Measurements from ENCODE around the gene ZNF507. TPM values are rescaled to one million over a fixed set of nuclear protein-coding genes. Genes with fewer than 3 reads are reported as not detected.

Gene ZNF507
- total and polyA plus RNA-seq, 9 of the 15 experiments (the other 6 are each of a cell fraction or from before 2014, with no cell fraction given): 2.9 to 25.0 (median 10.4) TPM

GRCh38 chr19:32405431-32406160 lies 60.2 kb downstream of the ZNF507 start, which contains the start of gene DPY19L3 (continued):
- TF ChIP-seq USF2 (CRISPR knock-in tag; IDR thresholded peaks at IDR 0.05) (0 out of 2 replicates have a peak, but pooled peaks have one; percentile 2), U2AF2 (optimal IDR thresholded peaks at IDR 0.05; ENCODE audit: low read depth, low read length) (no peak), PML (IDR thresholded peaks at IDR 0.05; ENCODE audit: low read length) (peak; percentile 80; the same call in 1 of the 2 replicates), NKRF (IDR thresholded peaks at IDR 0.05; ENCODE audit: borderline replicate concordance) (no peak; the same call in 1 of the 2 replicates), ATF1 (CRISPR knock-in tag; IDR thresholded peaks at IDR 0.05) (no peak), ATF1 (tag; IDR thresholded peaks at IDR 0.05) (peak; percentile 54), DNMT1 (IDR thresholded peaks at IDR 0.05) (no peak), NFE2L1 (tag; IDR thresholded peaks at IDR 0.05; ENCODE audit: borderline replicate concordance, low read depth) (no peak), MAZ (CRISPR knock-in tag; conservative IDR thresholded peaks at IDR 0.05 in 1 of 2, IDR thresholded peaks at IDR 0.05 in 1 of 2) (peak; percentile 75 to 84), E2F4 (CRISPR knock-in tag; IDR thresholded peaks at IDR 0.05; ENCODE audit: low read depth) (0 out of 2 replicates have a peak, but pooled peaks have one; percentile 55), RNF219 (CRISPR knock-in tag; IDR thresholded peaks at IDR 0.05) (no peak), ZNF707 (CRISPR knock-in tag; conservative IDR thresholded peaks at IDR 0.05) (no peak), EHMT2 (IDR thresholded peaks at IDR 0.05) (no peak), NR2C1 (IDR thresholded peaks at IDR 0.05) (no peak), NR2C1 (tag; IDR thresholded peaks at IDR 0.05) (no peak), ZNF740 (CRISPR knock-in tag; IDR thresholded peaks at IDR 0.05) (0 out of 2 replicates have a peak, but pooled peaks have one; percentile 28), ZNF740 (tag; IDR thresholded peaks at IDR 0.05) (no peak), GMEB1 (CRISPR knock-in tag; IDR thresholded peaks at IDR 0.05) (peak; percentile 66), CXXC5 (CRISPR knock-in tag; IDR thresholded peaks at IDR 0.05) (peak; percentile 86)
